ENCODE measurements around the gene SLC45A3.
"Not testable (repeated sequence)": the region's sequence is repeated elsewhere in the genome, so short reads cannot be mapped to it uniquely, and the experiment has no call there.

Gene SLC45A3, protein sequence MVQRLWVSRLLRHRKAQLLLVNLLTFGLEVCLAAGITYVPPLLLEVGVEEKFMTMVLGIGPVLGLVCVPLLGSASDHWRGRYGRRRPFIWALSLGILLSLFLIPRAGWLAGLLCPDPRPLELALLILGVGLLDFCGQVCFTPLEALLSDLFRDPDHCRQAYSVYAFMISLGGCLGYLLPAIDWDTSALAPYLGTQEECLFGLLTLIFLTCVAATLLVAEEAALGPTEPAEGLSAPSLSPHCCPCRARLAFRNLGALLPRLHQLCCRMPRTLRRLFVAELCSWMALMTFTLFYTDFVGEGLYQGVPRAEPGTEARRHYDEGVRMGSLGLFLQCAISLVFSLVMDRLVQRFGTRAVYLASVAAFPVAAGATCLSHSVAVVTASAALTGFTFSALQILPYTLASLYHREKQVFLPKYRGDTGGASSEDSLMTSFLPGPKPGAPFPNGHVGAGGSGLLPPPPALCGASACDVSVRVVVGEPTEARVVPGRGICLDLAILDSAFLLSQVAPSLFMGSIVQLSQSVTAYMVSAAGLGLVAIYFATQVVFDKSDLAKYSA

GRCh38 chr1:205680073-205680851 lies at the start of gene SLC45A3:
TSS of gene SLC45A3 (minus strand) at chr1:205680509. CDS start at chr1:205664656, 15,853 bp downstream.
- DNase-seq, result peak; percentile 62

DNA sequence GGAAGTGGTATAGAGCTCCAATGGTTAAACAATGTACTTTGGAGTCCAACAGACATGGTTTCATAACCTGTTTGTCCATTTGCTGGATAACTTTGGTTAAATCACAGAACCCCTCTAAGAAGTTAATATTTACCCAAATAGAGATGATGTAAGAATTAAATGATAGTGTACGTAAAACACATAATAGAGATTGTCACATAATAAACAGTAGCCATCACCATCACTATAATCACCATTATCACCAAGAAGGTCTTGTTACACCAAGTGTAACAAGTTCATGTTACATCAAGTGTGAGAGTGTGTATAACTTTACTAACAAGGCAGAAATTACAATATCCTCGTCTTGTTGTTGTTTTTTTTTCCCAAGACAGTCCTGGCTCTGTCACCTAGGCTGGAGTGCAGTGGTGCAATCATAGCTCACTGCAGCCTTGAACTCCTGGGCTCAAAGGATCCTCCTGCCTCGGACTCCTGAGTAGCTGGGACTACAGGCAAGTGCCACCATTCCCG lies 46.4 kb upstream of the SLC45A3 start:
- no peak for DNase-seq

- no peak for DNase-seq
These were observed 45.2 kb upstream of the SLC45A3 start for GRCh38 chr1:205725514-205725913.

DNA sequence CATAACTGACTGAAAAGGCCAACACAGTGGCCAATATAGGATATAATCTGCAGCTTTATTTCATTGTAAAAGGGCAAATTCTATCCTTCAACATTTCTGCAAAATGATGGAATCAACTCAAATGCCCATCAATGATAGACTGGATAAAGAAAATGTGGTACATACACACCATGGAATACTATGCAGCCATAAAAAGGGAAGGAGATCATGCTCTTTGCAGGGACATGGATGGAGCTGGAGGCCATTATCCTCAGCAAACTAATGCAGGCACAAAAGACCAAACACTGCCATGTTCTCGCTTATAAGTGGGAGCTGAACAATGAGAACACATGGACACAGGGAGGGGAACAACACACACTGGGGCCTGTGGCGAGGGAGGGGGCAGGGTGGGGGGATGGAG lies 40.4 kb upstream of the SLC45A3 start:
- not testable (repeated sequence) for DNase-seq

GRCh38 chr1:205719762-205720161 lies 39.5 kb upstream of the SLC45A3 start:
- no peak for DNase-seq

DNA sequence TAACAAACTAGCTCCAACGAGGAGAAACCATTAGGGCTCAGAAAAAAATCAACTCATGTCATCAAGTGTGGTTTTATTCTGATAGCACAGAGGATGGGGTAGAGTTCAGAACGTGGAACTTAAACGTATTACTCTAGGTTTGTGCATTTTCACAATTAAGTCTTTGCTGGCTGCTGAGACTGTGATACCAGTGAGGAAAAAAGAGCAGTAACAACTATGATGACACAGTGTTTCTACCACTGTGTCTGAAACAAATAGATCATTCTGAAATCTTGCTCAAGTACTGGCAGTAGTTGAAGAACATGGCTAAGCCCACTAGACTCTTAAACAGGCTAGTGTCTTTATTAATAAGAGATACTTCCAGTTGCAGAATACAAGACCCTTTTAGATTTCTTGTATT lies 38.7 kb upstream of the SLC45A3 start:
- DNase-seq, result no peak

GRCh38 chr1:205716371-205717132 lies 36.2 kb upstream of the SLC45A3 start:
- no peak for DNase-seq

DNA sequence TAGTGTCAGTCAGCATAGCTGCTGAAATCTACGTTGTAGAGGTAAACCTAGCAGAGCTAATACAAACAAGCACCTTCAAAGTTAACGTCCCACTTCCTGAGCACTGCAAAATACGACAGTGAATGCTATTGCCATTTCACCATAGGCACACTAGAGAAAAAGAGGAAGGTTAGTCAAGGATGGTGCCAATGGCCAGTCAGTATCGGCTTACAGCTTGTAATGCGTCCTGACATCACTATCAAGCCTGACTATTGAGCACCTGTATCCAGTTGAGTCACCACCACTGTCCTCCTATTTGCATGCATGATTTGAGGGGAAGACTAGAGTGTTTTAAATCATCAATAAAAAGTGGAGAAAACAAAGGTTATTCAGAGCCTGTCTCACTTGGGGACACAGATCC lies 35.3 kb upstream of the SLC45A3 start:
- DNase-seq, result no peak

DNA sequence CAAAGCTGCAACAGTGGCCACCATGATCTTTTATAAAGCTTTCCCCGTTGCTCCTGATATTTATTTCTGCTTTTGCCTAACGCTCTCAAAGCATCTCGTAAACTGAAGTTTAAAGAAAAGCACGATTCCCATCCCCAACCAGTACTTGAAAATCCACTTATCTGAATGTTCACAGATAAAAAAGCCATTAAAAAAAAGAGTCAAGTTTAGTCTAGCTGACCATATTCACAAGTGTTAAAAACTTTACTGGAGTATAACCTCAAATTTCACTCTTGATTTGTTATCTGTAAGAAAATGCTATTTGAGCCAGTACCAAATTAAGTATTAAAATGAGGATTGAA lies 34.6 kb upstream of the SLC45A3 start:
- no peak for DNase-seq

- DNase-seq, result no peak
These were observed 34.0 kb upstream of the SLC45A3 start for GRCh38 chr1:205714190-205714905.

DNA sequence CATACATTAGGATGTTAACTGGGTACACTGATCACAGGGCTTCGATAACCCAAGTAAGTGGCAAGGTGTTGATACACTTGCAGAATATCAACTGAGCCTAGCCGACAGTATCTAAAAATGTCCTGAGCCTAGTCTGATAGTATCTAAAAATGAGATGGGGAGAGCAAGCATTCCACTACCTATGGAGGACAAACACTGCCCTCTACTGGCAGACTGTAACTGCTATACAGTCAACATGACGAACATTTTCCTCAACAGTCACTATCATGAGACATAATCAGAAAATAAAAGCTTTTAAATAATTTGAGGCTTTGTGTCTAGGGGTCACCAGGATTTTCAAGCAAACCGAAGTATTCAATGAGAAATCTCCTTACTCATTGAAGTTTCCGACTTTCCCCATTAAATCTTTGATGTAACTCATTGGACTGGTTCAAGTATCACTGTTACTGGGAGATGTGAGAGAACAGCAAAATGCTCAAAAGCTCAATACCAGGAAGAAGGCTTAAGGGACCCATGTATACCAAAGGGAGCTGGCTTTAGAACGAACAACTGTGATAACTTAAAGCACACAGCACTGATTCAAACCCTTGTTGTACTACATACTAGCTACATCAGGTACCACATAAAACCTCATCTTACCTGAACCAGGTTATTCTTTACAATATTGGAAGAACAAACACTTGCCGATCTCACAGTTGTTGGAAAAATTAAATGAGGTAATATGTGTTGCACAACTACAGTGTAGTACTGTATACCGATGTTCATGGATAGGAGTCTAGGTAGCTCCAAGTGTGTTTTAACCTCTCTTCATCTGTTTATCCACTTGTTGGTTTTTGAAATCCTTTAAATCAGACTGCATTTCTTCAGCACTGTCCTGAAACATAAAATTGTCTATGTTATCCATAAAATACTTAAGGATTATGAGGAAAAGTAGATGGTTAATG lies 31.1 kb upstream of the SLC45A3 start:
- peak; percentile 71 for DNase-seq

- DNase-seq, result no peak
These were observed 30.1 kb upstream of the SLC45A3 start for GRCh38 chr1:205710201-205711062.

GRCh38 chr1:205709640-205710039 lies 29.3 kb upstream of the SLC45A3 start:
- DNase-seq, result no peak

DNA sequence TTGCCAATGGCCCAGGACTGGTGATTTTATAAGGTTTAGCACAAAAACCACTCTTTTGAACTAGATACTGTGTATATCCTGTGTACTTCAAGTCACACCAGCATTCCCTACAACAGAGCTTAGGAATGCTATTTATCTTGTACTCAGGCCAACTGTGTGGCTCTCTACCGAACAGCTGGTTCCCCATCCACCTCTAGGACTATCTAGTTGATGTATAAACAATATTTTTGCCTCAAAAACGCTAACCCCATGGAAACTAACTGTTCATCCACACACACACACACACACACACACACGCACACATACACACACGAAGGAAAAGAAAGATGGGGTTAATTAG lies 28.7 kb upstream of the SLC45A3 start:
- no peak for DNase-seq

GRCh38 chr1:205706601-205707502 lies 26.5 kb upstream of the SLC45A3 start:
- no peak for DNase-seq

- DNase-seq, result no peak
These were observed 24.6 kb upstream of the SLC45A3 start for GRCh38 chr1:205704903-205705302.

DNA sequence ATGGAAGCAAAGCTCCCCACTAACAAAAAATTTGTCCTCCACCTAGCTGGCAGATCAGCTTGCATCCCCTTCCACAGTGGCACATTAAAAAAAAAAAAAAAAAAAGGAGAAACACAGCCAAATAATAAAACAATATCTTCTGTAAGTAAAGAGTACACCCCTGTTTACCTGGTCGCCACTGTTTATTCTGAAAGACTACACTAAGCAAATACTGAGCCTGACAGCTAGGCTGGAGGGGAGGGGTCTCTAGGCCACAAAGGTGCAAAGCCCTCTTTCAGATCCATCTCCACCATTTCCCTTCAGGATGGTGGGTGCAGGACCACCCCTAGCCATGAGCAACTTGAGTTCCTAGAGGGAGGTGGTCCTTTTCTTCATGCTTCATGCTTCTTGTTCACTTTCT lies 22.8 kb upstream of the SLC45A3 start:
- no peak for DNase-seq

GRCh38 chr1:205701891-205702290 lies 21.6 kb upstream of the SLC45A3 start:
- DNase-seq, result no peak

GRCh38 chr1:205701420-205701819 lies 21.1 kb upstream of the SLC45A3 start:
- DNase-seq, result no peak
